B cell (primary cell): Measurements from ENCODE around the gene SPAG6. TPM values are rescaled to one million over a fixed set of nuclear protein-coding genes. Genes with fewer than 3 reads are reported as not detected.
A peak's percentile ranks its signal among the peaks of the same experiment; 100 is the strongest.

Source experiments
- ATAC-seq: fragments of 200-7000 bp; cut with Tn5 transposase; one replicate; pipeline ENCODE4 v1.10.0; 2021; ENCODE audit warnings: low read depth, mild to moderate bottlenecking, moderate number of reproducible peaks, moderate library complexity
- CTCF ChIA-PET: fragments of 350-600 bp; sonication (Branson Sonifier 250); formaldehyde crosslinking; loops from one replicate; lab custom pipeline; 2021; ENCODE audit warnings: antibody characterized with exemption, inconsistent platforms; lab: Charles Lee
- POLR2A ChIA-PET: fragments of 350-600 bp; sonication (Branson Sonifier 250); formaldehyde crosslinking; loops from one replicate; lab custom pipeline; 2021; ENCODE audit warnings: antibody characterized with exemption; lab: Charles Lee
- DNase-seq: peaks from one replicate; pipeline ENCODE4 v3.0.0; 2013
- H2AFZ ChIP-seq: 2 replicates; pipeline ENCODE4 v1.6.1; 2012; ENCODE audit warnings: mild to moderate bottlenecking, low read depth, low read length; ENCODE audit not compliant: insufficient read depth, poor library complexity, severe bottlenecking
- H3K27ac ChIP-seq, 2 donors: 1 replicate in 1 of 2; 2 replicates in 1 of 2; pipeline ENCODE4 v1.5.1; 2012 to 2013; ENCODE audit warnings: low read length in 2 of 2, mild to moderate bottlenecking in 2 of 2, moderate library complexity in 1 of 2
- H3K27me3 ChIP-seq, 4 experiments: fragments of 200-600 bp in 1 of 4; sonication (generic) in 1 of 4; replicated peaks in 1 of 4; 1 replicate in 2 of 4; 2 replicates in 2 of 4; pipeline versions ENCODE4 v1.6.1 to v1.7.0; 2013 to 2016; ENCODE audit warnings: low read length in 3 of 4, mild to moderate bottlenecking in 2 of 4, mixed read lengths in 1 of 4, moderate library complexity in 1 of 4; ENCODE audit not compliant: insufficient read depth in 4 of 4, control insufficient read depth in 3 of 4; ENCODE audit errors: control extremely low read depth in 1 of 4
- H3K36me3 ChIP-seq, 2 experiments: replicated peaks in 1 of 2; 1 replicate in 1 of 2; 2 replicates in 1 of 2; pipeline versions ENCODE4 v1.6.1 to v1.7.1; 2013; ENCODE audit warnings: low read length in 1 of 2; ENCODE audit not compliant: insufficient read depth in 2 of 2, control insufficient read depth in 1 of 2; ENCODE audit errors: control extremely low read depth in 1 of 2, extremely low read depth in 1 of 2
- H3K4me1 ChIP-seq, 2 donors: fragments of 200-600 bp in 1 of 2; sonication (generic) in 1 of 2; 1 replicate in 1 of 2; 2 replicates in 1 of 2; pipeline versions ENCODE4 v1.5.1 to v1.6.1; 2013 to 2017; ENCODE audit warnings: low read length in 2 of 2; ENCODE audit not compliant: control insufficient read depth in 2 of 2, insufficient read depth in 2 of 2
- H3K4me2 ChIP-seq: replicated peaks from 2 replicates; pipeline ENCODE3; 2012; ENCODE audit warnings: mild to moderate bottlenecking, low read depth, low read length; ENCODE audit not compliant: poor library complexity, severe bottlenecking
- H3K4me3 ChIP-seq, 5 experiments: fragments of 200-600 bp in 1 of 5; sonication (generic) in 1 of 5; 1 replicate in 3 of 5; 2 replicates in 2 of 5; pipeline versions ENCODE4 v1.5.1 to v1.7.0; 2011 to 2016; ENCODE audit warnings: low read length in 4 of 5, mild to moderate bottlenecking in 4 of 5, low read depth in 2 of 5, control low read depth in 1 of 5, moderate library complexity in 1 of 5; ENCODE audit not compliant: insufficient read depth in 1 of 5; ENCODE audit errors: control extremely low read depth in 1 of 5, extremely low read depth in 1 of 5
- H3K79me2 ChIP-seq: fragments of 200-600 bp; sonication (generic); one replicate; pipeline ENCODE4 v1.6.0; 2016; ENCODE audit warnings: low read length; ENCODE audit not compliant: control insufficient read depth, insufficient read depth
- H3K9ac ChIP-seq: fragments of 200-600 bp; sonication (generic); 2 replicates; pipeline ENCODE4 v1.6.1; 2017; ENCODE audit warnings: mild to moderate bottlenecking, low read length, moderate library complexity
- H3K9me3 ChIP-seq, 3 donors: one replicate each; pipeline versions ENCODE4 v1.6.1 to v1.7.1; 2013; ENCODE audit warnings: low read length in 2 of 3; ENCODE audit not compliant: control insufficient read depth in 2 of 3, insufficient read depth in 1 of 3; ENCODE audit errors: control extremely low read depth in 1 of 3
- H4K20me1 ChIP-seq: 2 replicates; pipeline ENCODE4 v1.6.0; 2012; ENCODE audit warnings: mild to moderate bottlenecking, low read length; ENCODE audit not compliant: insufficient read depth, control insufficient read depth, poor library complexity, severe bottlenecking
- H3K27ac Mint-ChIP-seq: one replicate; pipeline ENCODE4 v1.8.0; 2021; ENCODE audit warnings: mixed read lengths
- H3K27me3 Mint-ChIP-seq: one replicate; pipeline ENCODE4 v1.8.0; 2021; ENCODE audit warnings: mixed read lengths
- H3K4me1 Mint-ChIP-seq: one replicate; pipeline ENCODE4 v1.8.0; 2021; ENCODE audit warnings: mixed read lengths
- H3K4me3 Mint-ChIP-seq: one replicate; pipeline ENCODE4 v1.8.0; 2021; ENCODE audit warnings: mixed read lengths
- H3K9me3 Mint-ChIP-seq: one replicate; pipeline ENCODE4 v1.8.0; 2022; ENCODE audit warnings: mixed read lengths; ENCODE audit not compliant: insufficient read depth
- EZH2 ChIP-seq: IDR thresholded peaks from 2 replicates; pipeline ENCODE4 v1.6.1; 2012; ENCODE audit warnings: borderline replicate concordance, low read depth, mild to moderate bottlenecking, moderate library complexity, low read length; ENCODE audit not compliant: insufficient read depth, poor library complexity, severe bottlenecking
- WGBS: methylation state at CpG from one replicate; pipeline ENCODE4 v1.1.5; 2013; ENCODE audit warnings: missing lambda C conversion rate; ENCODE audit not compliant: insufficient coverage; 5-methylcytosine and 5-hydroxymethylcytosine counted together
- intact Hi-C: fragments of 100-400 bp; cut with micrococcal nuclease; formaldehyde crosslinking; loops from one replicate; pipeline ENCODE4 v1.10.0; 2022
- polyA plus RNA-seq: library from polyadenylated mRNA; depleted of rRNA; stranded (reverse); fragments of >200 nt; gene quantifications from 2 replicates; pipeline ENCODE4 v1.2.3, GENCODE V29; 2012
- total RNA-seq, 2 donors: library from RNA; stranded (reverse); fragments of 120-200 nt in 1 of 2; gene quantifications; 1 replicate in 1 of 2; 2 replicates in 1 of 2; pipeline versions ENCODE4 v1.2.3 to v1.2.4, GENCODE V29; 2013 to 2022
- TF ChIP-seq, protein P1 (sequence below): fragments of 200-600 bp; IDR thresholded peaks from one replicate; pipeline ENCODE4 v1.8.0; 2022; ENCODE audit warnings: antibody characterized with exemption, mild to moderate bottlenecking

SPAG6 gene
- total and polyA plus RNA-seq, 2 donors (not counting 1 experiment from before 2014, with no cell fraction given): not detected

DNA sequence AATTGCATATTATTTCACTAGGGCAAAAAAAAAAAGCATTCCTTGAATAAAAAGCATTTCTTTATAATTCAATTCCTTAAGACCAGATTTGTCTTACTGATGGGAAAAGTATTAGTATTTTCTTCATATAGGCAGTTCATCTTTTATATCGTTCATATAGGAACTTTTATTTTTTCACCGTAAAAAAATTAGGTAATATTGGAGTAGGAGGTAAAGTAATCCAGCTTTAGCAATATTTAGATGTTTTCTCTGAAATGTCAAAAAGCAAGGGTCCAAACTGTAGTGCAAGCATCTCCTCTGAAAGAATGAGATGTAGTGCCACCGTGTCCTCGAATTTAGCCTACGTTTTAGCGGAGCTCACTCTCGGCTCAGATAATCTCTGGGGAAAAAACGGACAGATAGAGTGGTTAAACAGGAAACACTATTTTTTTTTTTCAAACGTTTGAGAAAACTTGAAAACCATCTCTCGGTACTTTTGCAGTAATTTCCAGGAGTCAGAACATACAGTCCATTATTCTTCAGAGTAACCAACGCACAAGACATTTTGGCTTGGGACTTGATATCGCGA, 5.5 kb upstream of the SPAG6 start:
- Histone ChIP-seq H3K4me3 (peak overlapping the region; percentile 62 to 79 (median 73)), H3K36me3 (no peaks in the 10 kb centered on the region), H3K9me3 (peaks cover 3 to 22% (median 10%) of the 10 kb centered on the region in 3 donors), H3K4me2 (peak overlapping the region; percentile 94), H3K27ac (peak overlapping the region; percentile 70 to 81), H3K9ac (peak overlapping the region; percentile 80), H3K27me3 (peaks cover 10 to 82% (median 70%) of the 10 kb centered on the region in 4 experiments), H2AFZ (peak overlapping the region; percentile 80), H3K4me1 (peaks cover 39 to 66% of the 10 kb centered on the region in 2 donors), H3K79me2 (no peaks in the 10 kb centered on the region), H4K20me1 (no peaks in the 10 kb centered on the region)
- CTCF ChIA-PET: interaction anchor here (0.7 to 2.4 kb wide), 15 partner anchors 9 to 844 kb away, joined by 3 to 10 read pairs (median 4); partner anchors contain the start of genes BMI1 and COMMD3
- Mint-ChIP-seq H3K4me3 (peak overlapping the region; percentile 94), H3K4me1 (peaks cover 34% of the 10 kb centered on the region), H3K9me3 (peaks cover 2% of the 10 kb centered on the region), H3K27ac (peak overlapping the region; percentile 94), H3K27me3 (peaks cover 59% of the 10 kb centered on the region)
- intact Hi-C loops: loop anchor here (1.0 to 2.0 kb wide), 5 partner anchors 15 to 815 kb away; partner anchors contain the start of genes COMMD3, DNAJC1 and SKIDA1
- TF ChIP-seq, protein P1, sequence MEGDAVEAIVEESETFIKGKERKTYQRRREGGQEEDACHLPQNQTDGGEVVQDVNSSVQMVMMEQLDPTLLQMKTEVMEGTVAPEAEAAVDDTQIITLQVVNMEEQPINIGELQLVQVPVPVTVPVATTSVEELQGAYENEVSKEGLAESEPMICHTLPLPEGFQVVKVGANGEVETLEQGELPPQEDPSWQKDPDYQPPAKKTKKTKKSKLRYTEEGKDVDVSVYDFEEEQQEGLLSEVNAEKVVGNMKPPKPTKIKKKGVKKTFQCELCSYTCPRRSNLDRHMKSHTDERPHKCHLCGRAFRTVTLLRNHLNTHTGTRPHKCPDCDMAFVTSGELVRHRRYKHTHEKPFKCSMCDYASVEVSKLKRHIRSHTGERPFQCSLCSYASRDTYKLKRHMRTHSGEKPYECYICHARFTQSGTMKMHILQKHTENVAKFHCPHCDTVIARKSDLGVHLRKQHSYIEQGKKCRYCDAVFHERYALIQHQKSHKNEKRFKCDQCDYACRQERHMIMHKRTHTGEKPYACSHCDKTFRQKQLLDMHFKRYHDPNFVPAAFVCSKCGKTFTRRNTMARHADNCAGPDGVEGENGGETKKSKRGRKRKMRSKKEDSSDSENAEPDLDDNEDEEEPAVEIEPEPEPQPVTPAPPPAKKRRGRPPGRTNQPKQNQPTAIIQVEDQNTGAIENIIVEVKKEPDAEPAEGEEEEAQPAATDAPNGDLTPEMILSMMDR: no peak
- no peak for TF ChIP-seq EZH2
- ATAC-seq (no peak), DNase-seq (no peak)
- WGBS: 0% methylated on average over 9 of the region's 13 CpGs
- POLR2A ChIA-PET: interaction anchor here (0.7 to 3.3 kb wide), 14 partner anchors 10 to 822 kb away, joined by 3 to 32 read pairs (median 4); partner anchors contain the start of genes BMI1, COMMD3 and DNAJC1
